Endothelial cell of coronary artery (primary cell): ENCODE measurements around the gene PRAMEF5. TPM values are rescaled to one million over a fixed set of nuclear protein-coding genes. Genes with fewer than 3 reads are reported as not detected.

ENCODE experiments used
- total RNA-seq: library from RNA; depleted of rRNA; stranded (reverse); fragments of >200 nt; gene quantifications from 2 replicates; pipeline ENCODE4 v1.2.3, GENCODE V29; 2014

Gene PRAMEF5
- total RNA-seq, result not detected in 2 replicates

DNA sequence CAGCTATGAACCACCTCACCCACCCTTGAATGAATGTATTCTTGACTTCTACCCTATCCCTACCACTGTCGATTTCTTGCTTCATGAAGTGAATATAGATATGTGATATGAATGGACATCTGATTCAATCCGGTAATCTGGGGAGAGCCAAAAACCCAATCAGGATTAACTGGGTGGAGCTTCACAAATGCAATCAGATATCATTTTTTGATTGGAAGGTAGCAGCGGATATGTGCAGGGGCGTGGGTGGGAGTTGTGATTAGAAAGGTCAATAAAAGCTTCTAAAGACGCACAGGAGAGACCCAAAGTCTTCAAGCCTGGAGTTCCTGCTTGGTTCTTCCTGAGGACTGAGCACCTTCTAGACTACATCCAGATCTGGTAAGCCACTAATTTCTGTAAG lies at the start of gene PRAMEF5:
PRAMEF5 (plus strand) TSS at position 301 of the 400 bp plus-strand sequence. CDS start 5,071 bp downstream, outside the sequence.

DNA sequence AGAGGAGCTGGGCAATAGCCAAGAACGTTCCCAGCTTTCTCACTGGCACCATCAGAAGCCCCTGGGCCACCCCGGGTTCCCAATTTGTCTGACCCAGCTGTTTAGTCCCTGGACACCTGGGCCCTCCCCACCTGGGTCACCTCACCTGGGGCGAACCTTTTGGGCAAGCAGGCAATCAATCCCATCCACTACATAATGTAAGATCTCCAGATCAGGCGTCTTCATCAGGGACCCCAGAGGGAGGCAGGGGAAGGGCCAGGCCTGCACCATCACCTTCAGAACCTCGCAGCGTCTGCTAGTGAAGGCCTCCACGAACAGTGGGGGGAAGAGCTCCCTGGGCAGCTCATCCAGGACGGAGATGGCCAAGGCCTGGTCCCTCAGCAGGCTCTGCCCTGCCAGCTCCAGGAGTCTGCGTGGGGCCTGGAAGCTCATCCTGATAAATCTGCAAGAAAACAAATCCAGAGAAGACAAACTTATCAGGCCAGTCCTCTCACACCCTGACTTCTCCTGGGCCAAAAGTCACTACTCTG lies 28.3 kb upstream of the PRAMEF5 start, which contains the start of gene PRAMEF18:
PRAMEF18 (minus strand) TSS at position 480 of the 530 bp plus-strand sequence; CDS start at position 432, 48 bp downstream.

GRCh38 chr1:13285037-13285436 lies 31.0 kb downstream of the PRAMEF5 start, which contains the start of gene PRAMEF8:
Gene PRAMEF8, minus strand, starts transcription at chr1:13285137. Its CDS starts 1,046 bp downstream, at chr1:13284091.

DNA sequence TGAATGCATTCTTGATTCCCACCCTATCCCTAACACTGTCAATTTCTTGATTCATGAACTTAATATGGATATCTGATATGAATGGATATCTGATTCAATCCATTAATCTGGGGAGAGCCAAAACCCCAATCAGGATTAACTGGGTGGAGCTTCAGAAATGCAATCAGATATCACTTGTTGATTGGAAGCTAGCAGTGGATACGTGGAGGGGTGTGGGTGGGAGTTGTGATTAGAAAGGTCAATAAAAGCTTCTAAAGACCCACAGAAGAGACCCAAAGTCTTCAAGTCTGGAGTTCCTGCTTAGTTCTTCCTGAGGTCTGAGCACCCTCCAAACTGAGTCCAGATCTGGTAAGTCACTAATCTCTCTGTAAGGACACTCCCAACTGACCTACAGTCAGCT lies 49.2 kb downstream of the PRAMEF5 start, which contains the start of gene PRAMEF33:
PRAMEF33 (plus strand) TSS at position 301 of the 400 bp plus-strand sequence. CDS start 2,416 bp downstream, outside the sequence.

Other genes with a start within 250 kb of the PRAMEF5 start
- gene PRAMEF27, start 197.6 kb upstream of the PRAMEF5 start, total RNA-seq, result not detected in 2 replicates
- gene HNRNPCL3, start 193.4 kb upstream of the PRAMEF5 start, total RNA-seq, result not detected in 2 replicates
- gene PRAMEF25, start 183.4 kb upstream of the PRAMEF5 start, total RNA-seq, result not detected in 2 replicates
- not detected in 2 replicates for gene HNRNPCL2, start 137.3 kb upstream of the PRAMEF5 start, total RNA-seq
- not detected in 2 replicates for gene PRAMEF26, start 98.2 kb upstream of the PRAMEF5 start, total RNA-seq
- gene HNRNPCL4, start 88.6 kb upstream of the PRAMEF5 start, total RNA-seq, result not detected in 2 replicates
- not detected in 2 replicates for gene PRAMEF9, start 82.3 kb upstream of the PRAMEF5 start, total RNA-seq
- gene PRAMEF13, start 52.8 kb upstream of the PRAMEF5 start, total RNA-seq, result not detected in 2 replicates
- gene PRAMEF18, start 28.0 kb upstream of the PRAMEF5 start, total RNA-seq, result not detected in 2 replicates
- gene PRAMEF8, start 30.9 kb downstream of the PRAMEF5 start, total RNA-seq, result not detected in 2 replicates
- not detected in 2 replicates for gene PRAMEF33, start 49.3 kb downstream of the PRAMEF5 start, total RNA-seq
- not detected in 2 replicates for gene PRAMEF15, start 61.4 kb downstream of the PRAMEF5 start, total RNA-seq
- not detected in 2 replicates for gene PRAMEF14, start 92.9 kb downstream of the PRAMEF5 start, total RNA-seq
- not detected in 2 replicates for gene PRAMEF19, start 117.7 kb downstream of the PRAMEF5 start, total RNA-seq
- not detected in 2 replicates for gene PRAMEF17, start 135.4 kb downstream of the PRAMEF5 start, total RNA-seq
- gene PRAMEF20, start 156.3 kb downstream of the PRAMEF5 start, total RNA-seq, result not detected in 2 replicates